Measurements from ENCODE around the gene OXGR1.

Gene OXGR1

GRCh38 chr13:96963786-96964475 lies 30.3 kb downstream of the OXGR1 start:
- DNase-seq (ENCODE audit: low read depth in 3 of 3) = no peak

DNA sequence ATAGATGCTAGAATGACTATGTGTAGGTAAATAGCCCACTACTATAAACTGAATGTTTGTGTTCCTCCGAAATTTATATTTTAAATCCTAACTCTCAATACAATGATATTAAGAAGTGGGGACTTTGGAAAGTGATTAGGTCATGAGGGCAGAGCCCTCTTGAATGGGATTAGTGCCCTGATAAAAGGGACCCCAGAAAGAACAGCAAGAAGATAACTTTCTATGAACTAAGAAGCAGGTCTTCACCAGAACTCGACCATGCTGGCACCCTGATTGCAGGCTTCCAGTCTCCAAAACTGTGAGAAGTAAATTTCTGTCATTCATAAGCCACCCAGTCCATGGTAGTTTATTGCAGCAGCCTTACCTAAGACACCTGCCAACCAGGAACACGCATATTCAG lies 33.9 kb downstream of the OXGR1 start:
- DNase-seq (ENCODE audit: low read depth in 3 of 3) = no peak

GRCh38 chr13:96958286-96958891 lies 35.9 kb downstream of the OXGR1 start:
- no peak for DNase-seq (ENCODE audit: low read depth in 3 of 3)

DNA sequence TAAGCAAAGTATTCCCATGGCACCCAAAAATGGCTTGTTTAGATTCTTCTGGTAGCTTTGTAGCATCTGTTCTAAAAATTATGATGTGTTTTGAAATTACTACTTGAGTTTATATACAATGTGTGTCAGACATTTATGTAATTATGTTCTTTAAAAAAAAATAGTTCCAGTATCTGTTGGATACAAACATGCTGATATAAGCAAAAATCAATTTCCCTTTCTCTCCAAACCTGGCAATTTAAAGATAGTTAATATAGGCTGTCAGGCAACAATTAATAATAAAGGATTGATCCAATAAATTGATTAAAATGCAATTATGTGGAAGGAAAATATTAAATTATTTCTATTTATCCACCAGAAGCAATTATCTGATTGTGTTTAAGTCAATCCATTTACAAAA lies 41.7 kb downstream of the OXGR1 start:
- no peak for DNase-seq (ENCODE audit: low read depth in 3 of 3)

- no peak for DNase-seq (ENCODE audit: low read depth in 3 of 3)
These were observed 46.1 kb downstream of the OXGR1 start for GRCh38 chr13:96948127-96948526.

GRCh38 chr13:96947343-96947910 lies 46.8 kb downstream of the OXGR1 start:
- no peak for DNase-seq (ENCODE audit: low read depth in 3 of 3)

- no peak for DNase-seq (ENCODE audit: low read depth in 3 of 3)
These were observed 47.5 kb downstream of the OXGR1 start for GRCh38 chr13:96946709-96947311.

GRCh38 chr13:96940961-96941360 lies 53.3 kb downstream of the OXGR1 start:
- no peak for DNase-seq (ENCODE audit: low read depth in 3 of 3)

- no peak for DNase-seq (ENCODE audit: low read depth in 3 of 3)
These were observed 58.4 kb downstream of the OXGR1 start for GRCh38 chr13:96935901-96936300.
